Retina (tissue), 1 donor: ENCODE data around the gene ST3GAL3.

Source experiments
- DNase-seq: peaks from one replicate; pipeline ENCODE4 v3.0.0-alpha.2; 2016

The ST3GAL3 gene

DNA sequence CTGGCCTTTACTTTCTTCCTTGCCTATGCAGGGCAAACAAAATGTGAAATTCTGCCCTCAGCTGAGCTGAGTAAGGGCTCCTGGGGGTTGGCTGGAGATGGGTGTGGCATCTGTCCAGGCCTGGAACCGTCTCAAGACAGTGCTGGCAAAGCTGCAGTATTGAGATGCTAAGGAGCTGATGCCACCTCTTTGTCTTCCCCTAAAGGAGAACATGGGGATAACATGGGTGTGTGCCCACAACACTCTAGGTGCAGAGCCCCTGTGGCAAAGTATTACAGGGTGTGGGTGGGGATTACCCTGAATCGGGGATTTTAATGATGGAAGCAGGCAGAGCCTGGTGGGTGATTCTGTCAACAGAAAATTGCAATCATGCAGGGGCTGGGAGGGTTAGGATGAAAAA is 2.5 kb upstream of the ST3GAL3 start:
- DNase-seq, result no peak

DNA sequence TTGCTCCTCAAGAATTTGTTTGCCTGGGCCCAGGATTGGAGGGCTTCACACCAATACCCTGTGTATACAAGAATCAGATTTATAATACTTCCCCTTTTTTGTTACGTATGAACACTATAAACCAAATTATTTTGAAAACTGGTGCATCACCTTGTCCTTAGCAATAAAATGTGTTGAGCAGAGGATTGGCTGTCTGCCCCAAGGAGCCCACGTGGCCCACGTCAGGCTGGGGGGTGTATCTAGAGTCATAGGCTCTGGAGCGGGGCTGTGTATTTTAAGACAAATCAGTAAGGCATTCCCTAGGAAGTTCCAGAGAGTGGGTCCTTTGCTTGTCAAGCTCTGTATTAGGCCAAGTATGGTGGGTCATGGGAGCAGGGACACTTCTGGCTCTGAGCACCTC is 2.0 kb upstream of the ST3GAL3 start:
- no peak for DNase-seq

DNA sequence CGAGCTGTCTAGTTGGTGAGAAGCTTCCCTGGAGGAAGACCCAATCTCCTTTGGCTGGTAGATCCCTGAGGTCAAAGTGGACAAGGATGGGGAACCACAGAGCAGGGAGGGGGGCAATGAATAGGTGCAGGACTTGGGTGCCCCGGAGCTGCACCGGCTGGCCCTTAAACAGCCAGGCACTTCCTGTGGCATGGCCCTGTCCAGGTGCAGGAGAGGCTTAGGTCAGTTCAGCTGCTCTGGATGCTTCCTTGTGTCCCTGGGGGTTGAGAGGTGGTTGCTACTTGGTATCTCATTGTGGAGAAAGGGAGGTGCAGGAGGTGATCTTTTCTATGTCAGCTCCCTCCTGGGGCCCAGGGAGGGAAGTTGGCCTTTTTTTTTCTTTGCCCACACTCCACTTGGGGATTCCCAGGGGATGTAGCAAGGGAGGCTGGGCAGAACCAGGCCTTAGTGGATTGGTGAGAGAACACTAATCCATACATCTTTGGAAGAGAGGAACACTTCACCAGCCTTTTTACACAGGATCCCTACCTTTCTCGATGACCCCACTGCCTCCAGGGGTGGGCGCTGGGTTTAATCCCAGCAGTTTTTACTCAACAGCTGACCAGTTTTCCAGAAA is 1.2 kb upstream of the ST3GAL3 start:
- DNase-seq, result peak; percentile 13

GRCh38 chr1:43706598-43707189 is 642 bp upstream of the ST3GAL3 start:
- no peak for DNase-seq

DNA sequence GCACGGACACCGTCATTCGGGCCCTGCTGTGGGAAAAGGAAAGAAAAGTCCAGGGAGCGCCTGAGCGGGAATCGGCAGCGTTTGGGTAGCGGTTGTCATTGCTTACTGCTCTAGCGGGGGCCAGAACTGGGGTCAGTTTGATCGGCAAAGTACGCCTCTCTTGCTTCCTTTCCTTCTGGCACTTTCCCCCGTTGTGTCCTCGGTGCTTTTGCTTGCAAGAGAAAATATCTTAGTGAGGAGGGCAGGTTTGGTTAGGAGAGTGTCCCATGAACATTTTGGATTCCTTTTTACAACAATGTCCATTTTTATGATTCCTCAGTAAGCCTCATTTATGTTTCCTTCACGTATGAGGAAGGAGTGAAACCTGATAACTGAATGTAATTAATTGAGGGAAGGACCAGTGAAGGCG is 670 bp downstream of the ST3GAL3 start:
- DNase-seq, result peak; percentile 74

GRCh38 chr1:43711049-43711448 is 3.7 kb downstream of the ST3GAL3 start:
- no peak for DNase-seq

GRCh38 chr1:43711524-43712386 is 4.4 kb downstream of the ST3GAL3 start:
- no peak for DNase-seq

DNA sequence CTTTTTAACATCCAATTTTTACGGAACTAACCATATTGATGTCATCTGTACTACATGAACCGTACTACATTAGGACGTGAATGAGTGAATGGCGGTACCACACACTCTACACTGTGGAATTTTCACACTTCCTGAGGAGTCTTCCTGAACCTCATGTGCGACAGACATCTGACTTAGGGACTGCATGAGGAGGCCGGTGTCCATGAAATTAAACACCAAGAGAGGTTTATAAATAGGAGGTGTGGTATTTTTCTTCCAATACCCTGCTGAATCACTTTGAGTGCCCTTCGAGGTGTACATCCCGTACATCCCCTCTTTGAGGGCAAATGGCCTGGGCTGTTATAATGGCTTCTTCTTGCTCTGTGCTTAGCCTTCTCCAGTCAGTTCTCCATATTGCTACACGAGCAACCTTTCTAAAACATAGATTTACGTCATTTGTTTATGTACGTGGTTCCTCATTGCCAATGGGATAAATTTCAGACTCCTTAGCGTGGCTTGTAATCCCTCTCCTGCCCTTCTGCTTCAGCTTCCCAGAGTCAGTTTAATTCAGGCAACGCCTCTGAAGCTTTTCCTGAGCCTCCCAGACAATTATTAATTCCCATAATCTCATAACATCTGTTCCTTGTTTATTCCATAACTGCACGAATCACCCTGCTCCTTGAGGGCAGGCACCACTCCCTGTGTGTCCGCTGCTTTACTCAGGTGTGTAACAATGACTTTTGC is 9.4 kb downstream of the ST3GAL3 start:
- no peak for DNase-seq

GRCh38 chr1:43719063-43719462 is 11.7 kb downstream of the ST3GAL3 start:
- DNase-seq, result no peak

DNA sequence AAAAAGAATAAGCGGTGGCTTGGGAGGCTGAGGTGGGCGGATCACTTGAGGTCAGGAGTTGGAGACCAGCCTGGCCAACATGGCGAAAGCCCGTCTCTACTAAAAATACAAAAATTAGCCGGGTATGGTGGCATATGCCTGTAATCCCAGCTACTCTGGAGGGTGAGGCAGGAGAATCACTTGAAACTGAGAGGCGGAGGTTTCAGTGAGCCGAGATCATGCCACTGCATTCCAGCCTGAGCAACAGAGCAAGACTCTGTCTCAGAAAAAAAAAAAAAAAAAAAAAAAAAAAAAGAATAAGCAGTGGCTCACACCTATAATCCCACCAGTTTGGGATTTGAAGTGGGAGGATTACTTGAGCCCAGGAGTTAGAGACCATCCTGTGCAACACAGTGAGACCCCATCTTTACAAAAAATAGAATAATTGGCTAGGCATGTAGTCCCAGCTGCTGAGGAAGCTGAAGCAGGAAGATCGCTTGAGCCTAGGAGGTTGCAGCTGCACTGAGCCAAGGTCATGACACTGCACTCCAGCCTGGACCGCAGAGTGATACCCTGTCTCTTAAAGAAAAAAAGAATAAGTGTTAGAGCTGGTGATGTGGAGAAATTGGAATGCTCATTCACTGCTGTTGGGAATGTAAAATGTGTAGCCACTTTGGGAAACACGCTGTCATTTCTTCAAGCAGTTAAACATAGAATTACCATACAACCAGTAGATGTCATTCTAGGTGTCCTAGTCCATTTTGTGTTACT is 12.5 kb downstream of the ST3GAL3 start:
- peak; percentile 20 for DNase-seq

- no peak for DNase-seq
These were observed 15.5 kb downstream of the ST3GAL3 start for GRCh38 chr1:43722810-43723209.

- no peak for DNase-seq
These were observed 22.6 kb downstream of the ST3GAL3 start for GRCh38 chr1:43729816-43730463.

DNA sequence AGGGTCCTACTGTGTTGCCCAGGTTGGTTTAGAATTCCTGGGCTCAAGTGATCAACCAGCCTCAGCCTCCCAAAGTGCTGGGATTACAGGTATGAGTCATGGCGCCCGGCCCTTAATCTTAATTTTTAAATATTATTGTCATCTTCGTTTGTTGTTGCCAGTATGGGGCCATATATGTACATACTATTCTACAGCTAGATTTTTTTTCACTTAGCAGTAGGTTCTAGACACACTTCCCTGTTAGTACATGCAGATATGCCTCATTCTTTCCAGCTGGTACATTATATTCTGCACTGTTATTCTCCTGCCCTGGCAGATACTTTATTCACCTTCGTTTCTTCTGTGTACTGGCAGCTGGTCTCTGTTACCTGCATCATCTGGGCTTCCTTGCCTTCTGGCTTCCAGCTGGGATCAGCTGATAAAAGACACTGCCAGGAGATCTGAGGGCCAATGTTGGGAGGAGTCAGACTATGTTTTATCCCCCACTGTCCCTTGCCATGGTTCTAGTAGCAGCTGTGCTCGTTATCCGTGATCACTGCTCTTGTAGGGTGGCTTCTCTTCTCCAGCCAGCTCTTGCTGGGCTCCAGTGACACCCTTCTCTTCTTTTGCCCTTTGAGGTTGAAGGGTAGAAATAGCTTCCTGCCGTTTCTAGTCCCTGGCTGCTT is 24.7 kb downstream of the ST3GAL3 start:
- DNase-seq, result peak; percentile 7

GRCh38 chr1:43736819-43737218 is 29.5 kb downstream of the ST3GAL3 start:
- no peak for DNase-seq

GRCh38 chr1:43742026-43742425 is 34.7 kb downstream of the ST3GAL3 start:
- DNase-seq, result no peak

DNA sequence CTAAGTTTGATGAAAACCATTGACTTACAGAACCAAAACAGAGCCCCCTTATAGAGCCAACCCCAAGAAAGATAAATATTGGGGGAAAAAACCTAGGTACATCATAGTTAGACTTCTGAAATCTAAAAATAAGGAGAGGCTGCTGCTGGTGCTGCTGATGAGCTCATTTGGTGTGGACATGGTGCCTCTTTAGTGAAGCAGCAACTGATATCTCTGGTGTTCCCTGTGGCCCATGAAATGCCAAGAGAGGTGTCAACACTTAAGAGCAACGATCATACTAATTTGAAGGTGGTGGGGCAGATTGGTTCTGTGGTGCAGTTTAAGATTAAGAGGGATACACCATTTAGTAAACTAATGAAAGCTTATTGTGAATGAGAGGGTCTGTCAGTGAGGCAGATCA is 35.9 kb downstream of the ST3GAL3 start:
- no peak for DNase-seq

DNA sequence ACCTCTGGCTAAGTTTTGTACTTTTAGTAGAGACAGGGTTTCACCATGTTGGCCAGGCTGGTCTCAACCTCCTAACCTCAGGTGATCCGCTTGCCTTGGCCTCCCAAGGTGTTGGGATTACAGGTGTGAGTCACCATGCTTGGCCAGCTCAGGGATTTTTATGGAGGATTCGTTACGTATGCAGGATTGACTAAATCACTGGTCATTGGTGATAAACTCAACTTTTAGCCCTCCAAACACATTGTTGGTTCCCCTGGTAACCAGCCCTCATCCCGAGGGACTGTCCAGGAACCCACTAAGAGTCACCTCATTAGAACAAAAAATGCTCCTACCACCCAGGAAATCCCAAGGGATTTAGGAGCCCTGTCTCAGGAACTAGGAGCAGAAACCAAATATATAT is 40.4 kb downstream of the ST3GAL3 start:
- DNase-seq, result no peak

DNA sequence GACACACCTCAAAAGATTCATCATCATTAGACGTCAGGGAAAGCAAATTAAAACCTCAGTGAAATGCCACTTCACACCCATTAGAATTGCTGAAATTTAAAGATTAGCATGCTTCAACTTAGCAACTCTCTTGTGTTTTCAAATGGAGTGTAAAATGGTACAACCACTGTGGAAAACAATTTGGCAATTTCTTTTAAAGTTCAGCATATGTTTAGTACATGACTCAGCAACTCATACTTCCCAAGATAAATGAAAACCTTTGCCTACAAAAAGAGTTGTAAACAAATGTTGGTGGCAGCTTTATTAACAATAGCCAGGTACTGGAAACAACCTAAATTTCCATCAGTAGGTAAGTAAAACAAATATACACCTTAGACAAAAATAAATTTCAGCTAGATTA is 42.7 kb downstream of the ST3GAL3 start:
- no peak for DNase-seq

DNA sequence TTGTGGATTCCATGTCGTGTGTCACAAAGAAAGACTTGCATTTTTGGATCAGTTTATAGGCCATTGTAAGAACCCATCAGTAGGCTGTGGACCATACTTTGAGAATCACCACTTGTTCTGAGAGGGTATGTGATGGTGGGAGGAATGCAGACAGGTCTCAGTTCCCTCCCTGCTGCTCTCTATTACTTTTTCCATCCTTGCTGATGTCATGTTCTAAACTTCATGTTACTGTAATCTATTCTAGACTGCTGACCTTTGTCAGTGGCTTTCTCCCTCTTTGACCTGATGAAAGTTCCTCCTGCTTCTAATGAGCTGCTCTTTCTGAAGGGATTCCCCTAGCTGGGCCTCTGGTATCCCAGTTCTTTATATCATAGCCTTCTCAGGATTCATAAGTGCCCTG is 46.1 kb downstream of the ST3GAL3 start:
- DNase-seq, result no peak

DNA sequence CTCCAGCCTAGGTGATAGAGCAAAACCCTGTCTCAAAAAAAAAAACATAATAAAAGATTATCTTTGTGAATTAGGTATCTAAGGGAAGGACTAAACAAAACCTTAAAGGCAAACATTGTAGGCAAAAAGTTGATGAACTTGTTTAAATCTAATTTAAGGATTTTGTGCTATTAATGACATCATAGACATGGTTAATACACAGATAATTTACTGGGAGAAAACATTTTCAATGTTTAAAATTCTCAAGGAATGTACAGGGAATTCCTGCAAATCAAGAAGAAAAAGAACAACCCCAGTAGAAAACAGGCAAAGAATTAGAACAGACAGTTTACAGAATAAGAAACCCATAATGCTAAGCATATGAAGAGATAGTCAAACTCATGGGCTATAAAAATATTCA is 47.6 kb downstream of the ST3GAL3 start:
- DNase-seq, result no peak

DNA sequence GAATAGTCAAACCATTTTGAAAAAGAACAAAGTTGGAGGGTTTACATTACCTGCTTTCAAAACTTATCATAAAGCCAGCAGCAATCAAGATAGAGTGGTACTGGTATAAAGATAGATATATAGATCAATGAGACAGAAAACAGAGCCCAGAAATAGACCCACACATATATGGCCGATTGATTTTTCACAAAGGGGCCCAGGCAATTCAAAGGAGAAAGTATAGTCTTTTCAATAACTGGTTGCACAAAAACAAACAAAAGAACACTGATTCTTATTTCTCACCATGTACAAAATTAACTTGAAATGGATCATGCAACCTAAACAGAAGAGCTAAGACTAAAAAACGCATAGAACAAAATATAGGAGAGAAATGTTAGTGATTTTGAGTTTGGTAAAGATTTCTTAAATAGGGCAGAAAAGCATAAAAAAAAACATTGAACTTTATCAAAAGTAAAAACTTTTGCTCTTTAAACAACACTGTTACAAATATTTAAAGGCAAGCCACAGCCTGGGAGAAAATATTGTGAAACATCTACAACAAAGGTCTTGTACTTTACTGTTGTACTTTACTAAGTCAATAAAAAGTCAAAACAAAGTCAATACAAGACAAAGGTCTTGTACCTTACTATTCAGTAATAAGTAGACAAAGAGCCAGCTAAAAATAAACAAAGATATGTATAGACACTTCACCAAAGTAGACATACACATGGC is 50.2 kb downstream of the ST3GAL3 start:
- DNase-seq, result no peak
